ENCODE results near the gene HACD1. TPM values are rescaled to one million over a fixed set of nuclear protein-coding genes. Genes with fewer than 3 reads are reported as not detected.
"Not testable (repeated sequence)": the region's sequence is repeated elsewhere in the genome, so short reads cannot be mapped to it uniquely, and the experiment has no call there.

HACD1 gene
- total and polyA plus RNA-seq, 8 donors: 0.46 to 8.2 (median 3.7) TPM

DNA sequence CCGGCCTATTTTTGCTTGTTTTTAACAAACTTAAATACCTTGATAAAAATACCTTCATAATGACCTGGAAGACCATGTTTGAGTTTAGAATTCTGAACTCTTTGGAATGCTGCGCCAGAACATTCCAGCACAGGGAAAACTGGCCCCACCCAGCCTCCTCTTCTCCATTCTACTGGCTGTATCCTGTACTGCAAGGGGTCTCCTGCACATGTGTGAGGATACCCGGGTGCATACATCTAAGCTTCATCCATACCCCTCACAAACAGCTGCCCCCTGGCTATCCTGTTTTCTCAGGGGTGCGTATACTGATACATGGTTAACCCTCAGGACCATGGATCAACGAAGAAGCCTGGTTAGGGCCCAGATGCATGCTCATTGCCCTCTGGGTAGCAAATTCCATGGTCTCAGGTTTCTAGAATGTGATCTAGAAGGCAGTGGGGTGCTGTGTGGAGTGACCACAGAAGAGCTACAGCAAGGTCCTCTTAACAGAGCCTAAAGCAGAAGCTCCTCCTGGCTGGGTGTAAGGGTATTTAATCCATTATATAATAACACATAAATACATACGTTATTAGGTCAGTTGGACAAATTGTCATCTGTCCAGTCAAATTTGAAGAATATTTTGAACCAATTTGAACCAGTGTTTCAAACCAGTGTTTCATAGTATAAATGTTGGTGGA lies 26.1 kb downstream of the HACD1 start:
- no peak overlapping the region for H3K4me3 ChIP-seq
- 88 to 90% methylated on average over 6 of the region's 6 CpGs for WGBS, 2 donors
- H3K4me1 ChIP-seq: no peaks in the 10 kb centered on the region
- no peaks in the 10 kb centered on the region for H3K9me3 ChIP-seq
- H3K27me3 ChIP-seq: no peaks in the 10 kb centered on the region
- DNase-seq (no peak), FAIRE-seq (no peak), ATAC-seq (no peak)
- no peaks in the 10 kb centered on the region for H3K36me3 ChIP-seq
- intact Hi-C loops (cut with DNase I): no loop called here
- no peak overlapping the region for H3K27ac ChIP-seq
- TF ChIP-seq, protein P1, sequence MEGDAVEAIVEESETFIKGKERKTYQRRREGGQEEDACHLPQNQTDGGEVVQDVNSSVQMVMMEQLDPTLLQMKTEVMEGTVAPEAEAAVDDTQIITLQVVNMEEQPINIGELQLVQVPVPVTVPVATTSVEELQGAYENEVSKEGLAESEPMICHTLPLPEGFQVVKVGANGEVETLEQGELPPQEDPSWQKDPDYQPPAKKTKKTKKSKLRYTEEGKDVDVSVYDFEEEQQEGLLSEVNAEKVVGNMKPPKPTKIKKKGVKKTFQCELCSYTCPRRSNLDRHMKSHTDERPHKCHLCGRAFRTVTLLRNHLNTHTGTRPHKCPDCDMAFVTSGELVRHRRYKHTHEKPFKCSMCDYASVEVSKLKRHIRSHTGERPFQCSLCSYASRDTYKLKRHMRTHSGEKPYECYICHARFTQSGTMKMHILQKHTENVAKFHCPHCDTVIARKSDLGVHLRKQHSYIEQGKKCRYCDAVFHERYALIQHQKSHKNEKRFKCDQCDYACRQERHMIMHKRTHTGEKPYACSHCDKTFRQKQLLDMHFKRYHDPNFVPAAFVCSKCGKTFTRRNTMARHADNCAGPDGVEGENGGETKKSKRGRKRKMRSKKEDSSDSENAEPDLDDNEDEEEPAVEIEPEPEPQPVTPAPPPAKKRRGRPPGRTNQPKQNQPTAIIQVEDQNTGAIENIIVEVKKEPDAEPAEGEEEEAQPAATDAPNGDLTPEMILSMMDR (IDR thresholded peaks at IDR 0.05): no peak

DNA sequence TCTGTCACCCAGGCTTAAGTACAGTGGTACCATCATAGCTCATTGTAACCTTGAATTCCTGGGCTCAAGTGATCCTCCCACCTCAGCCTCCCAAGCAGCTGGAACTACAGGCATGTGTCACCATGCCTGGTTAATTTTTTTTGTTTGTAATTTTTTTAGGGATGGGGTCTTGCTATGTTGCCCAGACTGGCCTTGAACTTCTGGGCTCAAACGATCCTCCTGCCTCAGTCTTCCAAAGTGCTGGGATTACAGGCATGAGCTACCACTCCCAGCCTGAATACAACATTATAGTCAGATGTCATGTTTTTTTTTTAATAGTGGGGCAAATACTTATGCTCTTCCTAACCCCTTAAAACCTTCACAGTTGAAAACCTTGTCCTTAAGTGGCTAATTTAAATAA lies 27.9 kb downstream of the HACD1 start:
- H3K4me3 ChIP-seq; FAIRE-seq; H3K9me3 ChIP-seq; H3K27ac ChIP-seq; H3K36me3 ChIP-seq; DNase-seq; H3K4me1 ChIP-seq; ATAC-seq; H3K27me3 ChIP-seq; intact Hi-C loops (cut with DNase I): not testable (repeated sequence)
- WGBS, 2 donors: 86 to 90% methylated on average over 1 of the region's 1 CpG

DNA sequence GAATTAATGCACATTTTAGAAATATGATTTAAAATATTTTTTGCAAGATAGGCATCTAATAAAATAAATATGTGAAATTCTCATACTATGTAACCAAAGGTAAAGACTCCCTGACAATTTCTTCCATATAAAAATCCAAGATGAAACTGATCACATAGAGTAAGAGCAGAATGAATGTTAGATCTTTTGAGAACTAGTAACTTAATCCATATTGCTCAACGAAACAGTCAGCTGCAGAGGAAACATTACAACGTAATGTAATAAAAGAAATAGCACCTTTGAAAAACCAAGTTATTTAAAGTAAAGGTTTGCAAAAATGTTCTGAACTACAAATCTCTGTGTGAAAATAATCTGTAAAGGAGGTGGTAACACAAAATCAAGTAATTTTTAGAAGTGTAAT lies 28.8 kb downstream of the HACD1 start:
- TF ChIP-seq, protein P1 (IDR thresholded peaks at IDR 0.05): no peak
- Histone ChIP-seq H3K4me1 (no peaks in the 10 kb centered on the region), H3K27ac (no peak overlapping the region), H3K4me3 (no peak overlapping the region), H3K27me3 (no peaks in the 10 kb centered on the region), H3K36me3 (no peaks in the 10 kb centered on the region), H3K9me3 (no peaks in the 10 kb centered on the region)
- WGBS, 2 donors: 89 to 97% methylated on average over 2 of the region's 2 CpGs
- ATAC-seq (no peak), DNase-seq (no peak), FAIRE-seq (no peak)
- intact Hi-C loops (cut with DNase I): no loop called here

DNA sequence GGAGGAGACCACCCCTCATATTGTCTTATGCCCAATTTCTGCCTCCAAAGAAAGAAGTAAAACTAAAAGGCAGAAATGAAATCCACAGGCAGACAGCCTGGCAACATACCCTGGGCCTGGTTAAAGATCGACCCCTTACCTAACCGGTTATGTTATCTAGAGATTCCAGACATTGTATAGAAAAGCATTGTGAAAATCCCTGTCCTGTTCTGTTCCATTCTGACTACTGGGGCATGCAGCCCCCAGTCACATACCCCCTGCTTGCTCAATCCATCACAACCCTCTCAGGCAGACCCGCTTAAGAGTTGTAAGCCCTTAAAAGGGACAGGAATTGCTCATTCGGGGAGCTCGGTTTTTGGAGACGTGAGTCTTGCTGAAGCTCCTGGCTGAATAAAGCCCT lies 29.9 kb downstream of the HACD1 start:
- H3K27me3 ChIP-seq; H3K4me3 ChIP-seq; H3K36me3 ChIP-seq; H3K4me1 ChIP-seq; DNase-seq; H3K27ac ChIP-seq; ATAC-seq; FAIRE-seq; H3K9me3 ChIP-seq; intact Hi-C loops (cut with DNase I): not testable (repeated sequence)
- WGBS, 2 donors: 63 to 64% methylated on average over 6 of the region's 6 CpGs

DNA sequence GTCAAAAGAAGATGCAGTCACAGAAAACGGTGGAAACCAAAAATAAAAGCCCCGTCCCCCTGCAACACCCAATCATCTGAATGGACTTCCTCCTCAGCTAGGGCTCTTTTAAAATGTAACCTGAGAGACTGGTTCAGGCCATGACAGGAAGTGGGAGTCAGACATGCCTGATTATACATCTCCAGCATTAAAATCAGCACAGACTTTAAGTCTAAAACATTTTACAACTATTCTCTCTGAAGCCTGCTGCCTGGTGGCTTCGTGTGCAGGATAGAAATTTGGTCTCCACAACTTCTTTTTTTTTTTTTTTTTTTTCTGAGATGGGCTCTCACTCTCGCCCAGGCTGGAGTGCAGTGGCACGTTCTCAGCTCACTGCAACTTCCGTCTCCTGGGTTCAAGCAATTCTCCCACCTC lies 30.3 kb downstream of the HACD1 start:
- TF ChIP-seq, protein P1 (IDR thresholded peaks at IDR 0.05): no peak
- no peaks in the 10 kb centered on the region for H3K36me3 ChIP-seq
- H3K27me3 ChIP-seq: no peaks in the 10 kb centered on the region
- DNase-seq (no peak), FAIRE-seq (no peak), ATAC-seq (no peak)
- no peaks in the 10 kb centered on the region for H3K9me3 ChIP-seq
- no peak overlapping the region for H3K27ac ChIP-seq
- WGBS, 2 donors: 44 to 59% methylated on average over 6 of the region's 6 CpGs
- intact Hi-C loops (cut with DNase I): no loop called here
- H3K4me3 ChIP-seq: no peak overlapping the region
- H3K4me1 ChIP-seq: no peaks in the 10 kb centered on the region

DNA sequence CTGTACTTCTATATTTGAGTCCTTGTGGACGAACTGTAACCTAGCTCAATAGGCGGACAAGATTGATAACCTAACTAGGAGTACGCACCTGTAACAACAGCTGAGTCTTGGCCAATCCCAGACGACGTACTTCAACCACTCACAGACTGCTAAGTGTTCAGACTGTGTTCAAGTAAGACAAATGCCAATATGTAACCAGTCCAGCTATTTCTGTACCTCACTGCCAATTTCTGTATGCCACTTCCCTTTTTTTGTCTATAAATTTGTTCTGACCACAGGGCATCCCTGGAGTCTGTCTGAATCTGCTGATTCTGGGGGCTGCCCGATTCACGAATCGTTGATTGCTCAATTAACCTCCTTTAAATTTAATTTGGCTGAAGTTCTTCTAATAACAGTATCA lies 32.2 kb downstream of the HACD1 start:
- H3K9me3 ChIP-seq: no peaks in the 10 kb centered on the region
- no peak overlapping the region for H3K27ac ChIP-seq
- 71 to 76% methylated on average over 8 of the region's 8 CpGs for WGBS, 2 donors
- FAIRE-seq: no peak
- H3K36me3 ChIP-seq: no peaks in the 10 kb centered on the region
- no peaks in the 10 kb centered on the region for H3K27me3 ChIP-seq
- no peak for DNase-seq
- intact Hi-C loops (cut with DNase I): no loop called here
- no peak overlapping the region for H3K4me3 ChIP-seq
- ATAC-seq: no peak
- H3K4me1 ChIP-seq: no peaks in the 10 kb centered on the region
- TF ChIP-seq, protein P1 (IDR thresholded peaks at IDR 0.05): no peak

Data from pancreas (tissue), 10 donors.